Ammon's horn (tissue), 1 donor: Measurements from ENCODE around the gene TIFAB.
"Not testable (repeated sequence)": the region's sequence is repeated elsewhere in the genome, so short reads cannot be mapped to it uniquely, and the experiment has no call there.

ENCODE experiments used
- DNase-seq: peaks from one replicate; pipeline ENCODE4 v3.0.0-alpha.2; 2016; ENCODE audit warnings: low spot score

TIFAB gene

GRCh38 chr5:135452321-135453030 lies at the start of gene TIFAB:
TSS of gene TIFAB (minus strand) at chr5:135452351. CDS start at chr5:135449939, 2,412 bp downstream.
- DNase-seq = no peak

- DNase-seq = no peak
Measured at GRCh38 chr5:135498637-135498995, 46.5 kb upstream of the TIFAB start.

- no peak for DNase-seq
Measured at GRCh38 chr5:135497971-135498636, 46.0 kb upstream of the TIFAB start.

GRCh38 chr5:135495531-135495930 lies 43.4 kb upstream of the TIFAB start:
- DNase-seq = not testable (repeated sequence)

- DNase-seq = no peak
Measured at GRCh38 chr5:135494196-135494595, 42.0 kb upstream of the TIFAB start.

- DNase-seq = no peak
Measured at GRCh38 chr5:135493406-135494180, 41.4 kb upstream of the TIFAB start.

- DNase-seq = no peak
Measured at GRCh38 chr5:135492319-135492626, 40.1 kb upstream of the TIFAB start.

GRCh38 chr5:135491552-135492318 lies 39.6 kb upstream of the TIFAB start:
- DNase-seq = no peak

GRCh38 chr5:135491038-135491551 lies 38.9 kb upstream of the TIFAB start:
- DNase-seq = no peak

- no peak for DNase-seq
Measured at GRCh38 chr5:135490245-135491037, 38.3 kb upstream of the TIFAB start.

- no peak for DNase-seq
Measured at GRCh38 chr5:135489466-135490244, 37.5 kb upstream of the TIFAB start.

GRCh38 chr5:135488727-135489465 lies 36.7 kb upstream of the TIFAB start:
- peak; percentile 65 for DNase-seq

- no peak for DNase-seq
Measured at GRCh38 chr5:135487839-135488514, 35.8 kb upstream of the TIFAB start.

- DNase-seq = no peak
Measured at GRCh38 chr5:135487037-135487395, 34.9 kb upstream of the TIFAB start.

GRCh38 chr5:135486131-135487036 lies 34.2 kb upstream of the TIFAB start:
- no peak for DNase-seq

- DNase-seq = no peak
Measured at GRCh38 chr5:135484674-135485086, 32.5 kb upstream of the TIFAB start.

- no peak for DNase-seq
Measured at GRCh38 chr5:135483254-135483653, 31.1 kb upstream of the TIFAB start.

- DNase-seq = no peak
Measured at GRCh38 chr5:135482381-135482933, 30.3 kb upstream of the TIFAB start.
